ENCODE measurements around the gene ALDH1A2.
A peak's percentile ranks its signal among the peaks of the same experiment; 100 is the strongest.
"Not testable (repeated sequence)": the region's sequence is repeated elsewhere in the genome, so short reads cannot be mapped to it uniquely, and the experiment has no call there.

ALDH1A2 gene

DNA sequence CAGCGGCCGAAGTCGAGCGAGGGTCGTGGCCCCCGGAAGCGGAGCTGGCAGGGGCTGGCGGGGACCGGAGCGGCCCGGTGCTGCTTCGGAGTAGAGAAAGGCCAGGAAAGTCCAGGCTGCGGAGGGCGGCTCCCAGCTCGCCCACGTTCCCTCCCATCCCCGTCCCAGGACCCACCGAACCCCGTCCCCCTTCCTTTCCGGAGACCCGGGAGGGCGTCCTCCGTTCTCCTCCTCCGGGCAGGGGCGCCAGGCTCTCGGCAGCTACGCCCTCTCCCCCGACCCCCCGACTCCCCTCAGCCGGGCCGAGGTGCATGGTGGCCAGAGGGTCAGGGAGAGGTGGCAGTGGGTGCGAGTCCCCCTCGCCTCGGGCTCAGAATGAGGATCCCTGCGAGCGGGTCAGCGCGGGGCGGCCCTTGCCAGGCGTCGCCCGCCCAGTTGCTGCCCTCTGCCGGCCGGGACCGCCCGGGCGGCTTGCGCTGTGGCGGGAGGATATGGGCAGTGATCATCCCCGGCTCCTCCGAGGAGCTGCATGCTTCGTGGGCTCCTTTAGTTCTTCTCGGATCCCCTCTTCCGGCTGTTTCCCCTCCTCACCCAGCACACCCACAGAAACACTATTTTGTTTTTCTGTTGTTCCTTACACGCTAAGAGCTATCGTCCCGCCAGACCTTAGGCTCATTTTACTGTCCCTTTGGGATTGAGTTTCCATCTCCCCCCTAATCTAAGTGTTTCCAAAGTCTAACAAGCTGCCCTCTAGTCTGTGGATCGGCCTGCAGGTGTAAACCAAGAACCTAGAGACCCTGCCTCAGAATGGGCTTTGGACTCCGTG lies 744 bp upstream of the ALDH1A2 start:
- peak; percentile 81 to 93 (median 90) for DNase-seq

DNA sequence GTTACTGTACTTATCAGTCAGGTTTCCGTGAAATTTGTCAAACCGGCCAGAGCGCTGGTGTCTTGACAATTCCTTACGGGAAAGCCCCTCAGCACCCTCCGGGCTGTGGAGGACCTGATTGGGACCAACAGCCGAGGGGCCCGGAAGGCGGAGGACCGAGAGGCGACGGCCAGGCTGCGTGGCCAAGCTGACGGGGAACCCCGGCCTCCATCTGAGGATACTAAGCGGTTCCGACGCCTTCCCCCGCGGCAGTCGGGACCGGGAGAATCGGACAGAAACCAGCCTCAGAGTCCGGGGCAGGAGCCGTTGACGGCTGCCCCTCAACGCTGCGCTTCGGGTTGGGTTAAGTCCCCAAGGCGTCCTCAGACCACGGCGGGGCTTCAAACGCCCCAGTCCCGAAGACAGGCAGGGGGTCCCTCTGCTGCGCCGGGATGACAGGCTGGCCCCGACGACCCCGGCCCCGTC lies 499 bp downstream of the ALDH1A2 start:
- peak; percentile 41 to 62 (median 56) for DNase-seq

DNA sequence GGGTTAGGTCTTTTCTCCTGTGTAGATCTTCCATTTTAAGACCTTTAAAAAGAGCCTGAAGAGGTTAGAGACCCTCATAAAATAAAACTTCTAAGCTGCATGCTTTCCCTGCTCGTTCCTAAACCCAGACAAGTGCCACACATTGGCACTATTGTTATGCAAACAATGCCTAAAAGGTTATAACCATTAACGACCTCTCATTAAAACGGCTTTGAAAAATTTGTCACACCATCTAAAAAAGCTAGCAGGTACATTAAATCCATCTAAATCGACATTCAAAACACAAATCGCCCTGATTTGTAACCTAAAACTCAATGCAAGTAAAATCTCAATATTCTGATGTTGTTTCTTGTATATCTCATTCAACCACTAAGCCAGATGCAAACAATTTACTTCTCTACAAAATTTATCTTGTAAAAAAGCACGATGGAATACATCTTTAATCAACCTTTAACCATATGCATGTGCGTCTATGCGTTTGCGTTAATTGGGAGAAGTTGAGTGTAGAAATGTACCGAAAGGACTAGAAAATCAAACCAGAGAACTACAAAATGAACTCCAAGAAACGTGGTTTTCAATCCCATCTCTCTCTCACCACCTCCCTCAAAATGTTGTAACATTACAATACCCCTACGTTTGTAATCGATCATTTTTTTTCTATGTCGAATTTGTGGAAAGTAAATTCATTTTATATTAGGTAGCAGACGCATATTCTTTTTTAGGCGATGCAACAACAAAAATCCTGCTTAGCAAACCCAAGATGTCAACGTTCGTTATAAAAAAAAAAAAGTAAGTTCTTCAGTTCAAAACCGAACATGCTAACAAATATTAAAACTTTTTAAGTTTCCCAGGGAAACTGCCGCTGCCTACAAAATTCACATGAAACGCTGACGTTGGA lies 1.2 kb downstream of the ALDH1A2 start:
- DNase-seq, result no peak

DNA sequence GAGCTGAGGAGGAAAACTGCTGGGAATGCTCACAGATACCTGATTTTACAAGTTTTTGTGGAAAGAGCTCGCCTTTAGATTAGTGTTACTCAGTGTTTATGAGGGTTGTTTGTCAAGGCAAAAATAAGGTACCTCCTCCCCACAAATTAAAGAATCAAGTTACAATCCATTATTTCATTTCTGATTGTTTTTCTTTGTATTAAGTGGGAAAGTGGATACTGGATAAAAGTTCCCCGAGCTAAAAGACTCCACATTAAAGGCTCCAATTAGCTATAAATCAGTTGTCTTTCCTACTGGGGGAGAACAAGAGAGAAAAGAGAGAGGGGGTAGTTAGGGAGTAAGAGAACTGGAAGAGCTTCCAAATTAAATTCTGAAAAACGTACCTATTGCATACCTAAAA lies 1.9 kb downstream of the ALDH1A2 start:
- no peak for DNase-seq

DNA sequence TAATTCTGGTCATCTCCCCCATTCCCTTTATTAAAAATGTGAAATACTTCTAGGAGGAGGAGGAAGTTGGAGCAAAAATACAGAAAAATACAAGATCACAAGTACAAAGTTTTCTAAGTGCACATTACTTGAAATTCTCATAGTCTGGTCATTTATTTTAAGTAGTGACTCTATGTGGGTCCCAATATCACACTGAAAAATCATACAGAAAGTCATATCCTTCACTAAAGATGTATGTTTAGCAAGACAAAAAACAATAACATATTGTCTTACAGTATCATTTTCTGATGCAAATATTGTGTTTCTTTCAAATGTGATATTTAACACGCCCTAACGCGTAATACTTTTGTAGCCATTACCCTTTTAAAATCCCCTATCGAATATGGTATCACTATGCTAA lies 2.5 kb downstream of the ALDH1A2 start:
- DNase-seq, result no peak

DNA sequence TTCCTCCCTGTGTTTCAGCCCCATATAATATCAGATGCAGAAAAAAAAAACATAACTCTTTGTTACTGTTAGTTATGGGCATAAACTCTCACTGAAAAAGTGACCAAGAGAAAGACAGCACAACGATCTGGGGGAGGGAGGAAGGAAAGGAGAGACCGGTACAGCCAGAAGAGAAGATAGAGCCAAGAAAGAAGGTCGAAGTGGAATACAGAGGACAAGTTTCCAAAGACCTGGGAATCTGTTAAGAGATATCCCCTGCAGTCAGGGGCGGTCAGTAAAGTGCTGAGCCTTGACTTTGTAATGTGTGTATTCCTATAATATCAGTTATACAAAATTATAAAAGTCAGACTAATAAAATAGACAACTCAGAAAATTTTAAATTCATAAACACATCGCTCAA lies 3.3 kb downstream of the ALDH1A2 start:
- no peak for DNase-seq

DNA sequence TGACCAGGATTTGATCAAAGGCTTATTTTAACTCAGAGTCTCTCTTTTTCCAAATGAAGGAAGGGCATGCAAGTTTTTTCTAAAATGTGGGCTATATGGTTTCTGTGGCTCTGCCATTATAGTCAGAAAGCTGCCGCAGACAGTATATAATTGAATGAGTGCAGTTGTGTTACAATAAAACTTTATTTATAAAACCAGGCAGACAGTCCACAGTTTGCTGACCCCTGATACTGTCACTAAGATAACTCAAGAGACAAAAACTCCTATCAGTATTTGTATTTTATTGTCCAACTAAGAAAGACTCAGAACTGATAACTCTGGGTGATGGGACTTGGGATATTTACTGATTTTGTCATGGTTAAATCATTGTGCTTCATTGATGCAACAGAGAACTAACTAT lies 4.9 kb downstream of the ALDH1A2 start:
- no peak for DNase-seq

DNA sequence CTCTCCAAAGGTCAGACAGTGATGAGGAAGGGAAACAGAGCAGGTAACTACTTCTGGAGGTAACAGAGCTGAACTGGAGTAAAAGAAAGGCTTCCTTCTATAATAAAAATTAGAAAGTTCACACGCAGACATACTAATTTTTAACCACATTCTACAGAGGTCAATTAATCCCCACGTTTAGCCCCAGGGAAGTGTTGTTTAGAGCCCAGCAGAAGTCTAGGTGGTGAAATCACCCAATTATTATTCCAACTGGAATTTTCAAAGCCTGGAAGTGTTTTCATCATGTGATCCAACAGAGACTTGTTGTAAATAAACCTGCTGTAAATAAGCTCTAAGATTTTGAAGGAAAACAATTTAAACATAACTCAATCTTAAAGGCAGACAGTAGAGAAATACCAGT lies 6.8 kb downstream of the ALDH1A2 start:
- DNase-seq, result no peak

DNA sequence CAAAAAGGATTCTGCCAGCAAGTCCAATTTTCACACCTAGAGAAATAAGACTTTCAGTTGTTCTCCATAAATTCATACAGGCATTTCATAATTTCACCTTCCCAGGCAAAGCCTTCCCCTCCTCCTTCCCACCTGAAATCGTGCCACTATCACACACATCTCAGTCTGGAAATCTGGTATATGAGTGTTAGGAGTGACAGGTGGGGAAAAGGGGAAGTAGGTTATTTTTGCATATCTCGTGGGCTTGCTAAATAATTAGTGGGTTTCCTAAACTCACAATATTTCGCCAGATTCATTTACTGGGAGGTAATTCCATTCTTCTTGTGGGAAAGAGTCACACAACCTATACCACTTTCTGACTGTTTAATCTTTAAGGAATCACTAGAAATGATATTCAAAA lies 7.4 kb downstream of the ALDH1A2 start:
- no peak for DNase-seq

DNA sequence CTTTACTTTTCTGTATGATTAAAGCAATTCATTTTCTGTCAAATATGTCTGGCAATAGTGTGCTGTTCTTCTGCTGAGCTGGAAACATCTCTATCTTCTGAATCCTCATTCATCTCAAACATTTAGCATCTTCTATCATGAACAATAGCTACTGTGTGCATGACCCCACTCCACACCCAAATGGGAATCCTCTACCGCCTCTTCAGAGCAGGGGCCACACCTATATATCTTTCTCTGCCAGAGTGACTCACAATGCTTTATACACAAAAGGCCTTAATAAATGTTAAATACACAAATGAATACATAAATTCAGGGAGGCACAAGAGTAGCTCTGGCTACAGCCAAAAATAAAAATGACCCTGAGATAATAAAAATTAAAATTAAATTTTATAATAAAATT lies 8.0 kb downstream of the ALDH1A2 start:
- DNase-seq, result no peak

DNA sequence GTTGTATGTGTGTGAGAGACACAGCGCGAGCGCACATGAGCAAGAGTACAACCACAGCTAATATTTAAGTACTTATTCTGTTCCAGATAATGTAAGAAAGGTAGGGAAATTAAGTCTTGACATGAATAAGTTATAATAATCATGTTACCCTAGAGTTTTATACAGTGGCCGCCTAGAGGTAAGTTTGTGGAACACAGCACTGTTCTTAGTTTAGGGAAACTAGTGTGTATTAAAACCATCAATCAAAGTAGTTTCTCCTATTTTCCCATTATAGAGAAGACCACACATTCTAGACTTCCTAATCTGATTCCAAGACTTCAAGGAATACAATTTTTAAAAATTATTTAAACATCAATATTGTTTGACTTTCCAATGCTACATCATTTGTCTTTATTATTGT lies 9.5 kb downstream of the ALDH1A2 start:
- no peak for DNase-seq

DNA sequence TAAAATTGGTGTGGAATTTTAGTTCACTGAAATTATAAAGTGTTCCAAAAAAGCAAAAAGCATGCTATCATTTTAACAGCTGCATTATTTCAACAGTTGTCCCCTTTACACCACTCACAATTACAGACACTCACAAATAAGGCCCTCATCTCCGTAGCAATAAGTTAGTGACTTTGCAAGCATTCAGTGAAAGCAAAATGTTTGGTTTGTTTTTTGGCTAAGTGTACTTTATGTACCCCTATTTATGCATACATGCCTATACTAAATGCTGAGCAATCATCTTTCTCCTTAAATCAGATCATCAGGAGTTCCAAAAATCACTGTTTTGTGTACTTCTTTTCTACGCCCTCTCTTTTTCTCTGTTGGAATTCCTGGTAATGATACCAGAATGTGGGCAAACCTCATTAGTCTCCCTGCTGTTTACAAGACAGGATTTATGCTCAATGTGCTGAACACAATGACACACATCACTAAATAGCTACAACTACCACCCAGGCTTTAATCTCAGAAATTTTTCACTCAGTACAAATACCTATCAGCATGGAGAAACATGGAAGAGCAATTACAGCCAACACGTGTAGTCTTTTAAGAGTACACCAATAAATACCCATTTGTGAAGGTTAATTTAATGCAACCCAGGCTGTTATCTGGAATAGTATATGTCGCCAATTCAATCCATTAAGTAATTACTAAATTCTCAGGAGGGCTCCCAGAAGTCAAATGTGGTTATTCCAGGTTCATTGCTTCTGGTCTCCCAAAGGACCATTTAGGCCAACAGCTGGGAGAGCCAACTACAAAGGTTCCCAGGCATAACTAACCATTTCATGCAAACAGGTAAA lies 12.0 kb downstream of the ALDH1A2 start:
- DNase-seq, result no peak

DNA sequence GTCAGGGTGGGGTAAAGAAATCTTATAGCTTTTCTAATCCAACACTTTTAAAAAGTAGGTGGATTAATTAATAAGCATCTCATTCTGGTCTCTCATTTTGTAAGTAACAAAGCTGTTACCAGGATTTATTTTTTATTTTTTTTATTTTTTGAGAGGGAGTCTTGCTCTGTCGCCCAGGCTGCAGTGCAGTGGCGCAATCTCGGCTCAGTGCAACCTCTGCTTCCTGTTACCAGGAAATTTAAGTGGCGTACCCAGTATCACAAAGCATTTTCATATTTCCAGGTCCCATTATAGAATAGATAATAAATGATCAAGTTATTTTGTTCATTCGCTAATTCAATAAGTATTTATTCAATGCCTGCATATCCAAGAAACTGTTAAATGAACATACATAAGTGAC lies 13.2 kb downstream of the ALDH1A2 start:
- DNase-seq, result no peak

DNA sequence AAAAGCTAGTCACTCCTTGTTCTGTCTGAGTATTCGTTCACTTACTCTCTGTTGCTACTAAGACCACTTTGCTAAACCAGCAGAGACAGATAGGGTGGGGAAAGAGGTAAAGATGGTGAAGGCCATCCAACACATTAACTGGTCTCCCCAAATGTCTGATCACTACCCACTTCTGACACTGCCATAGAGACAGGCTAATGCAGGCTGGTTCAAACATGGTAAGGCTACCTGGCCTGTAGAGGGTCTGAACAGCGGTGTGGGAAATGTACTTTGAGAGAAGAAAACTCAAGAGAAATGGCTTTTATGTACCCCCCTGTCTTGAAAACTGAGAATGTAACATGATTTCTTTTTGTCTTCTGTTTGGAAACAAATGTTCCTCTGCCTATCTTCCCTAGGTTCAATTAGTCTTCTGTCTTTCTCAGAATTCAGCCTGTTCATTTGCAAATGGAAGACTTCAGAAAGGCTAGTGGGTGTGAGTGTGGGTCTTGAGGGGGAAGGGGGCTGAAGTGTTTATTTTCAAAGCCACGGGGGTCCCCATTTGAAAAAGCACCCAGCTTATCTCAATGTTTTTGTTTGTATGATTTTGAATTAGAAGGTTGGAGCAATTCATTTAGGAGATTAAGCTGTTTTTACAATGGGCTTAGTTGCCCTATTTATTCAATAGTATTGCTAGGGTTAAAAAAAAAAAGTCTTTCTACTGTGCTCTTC lies 15.8 kb downstream of the ALDH1A2 start:
- no peak for DNase-seq

DNA sequence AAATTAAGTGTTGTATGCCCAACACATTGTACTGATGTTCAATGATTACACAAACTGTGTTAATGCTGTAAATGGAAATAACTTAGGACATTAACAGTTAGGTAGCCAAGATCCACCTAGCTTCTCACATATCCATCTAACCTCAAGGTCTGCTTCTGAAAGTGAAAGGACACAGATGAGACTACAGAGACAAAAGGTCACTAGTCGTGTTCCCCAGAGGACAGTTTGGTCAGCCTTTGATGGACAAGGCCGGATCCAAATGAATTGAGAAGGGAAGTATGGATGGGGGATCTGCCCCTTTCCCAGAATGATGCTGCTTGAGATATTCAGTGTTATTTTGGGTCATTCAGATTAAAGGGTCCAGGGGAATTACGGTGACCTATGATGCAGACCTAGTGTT lies 17.2 kb downstream of the ALDH1A2 start:
- no peak for DNase-seq

DNA sequence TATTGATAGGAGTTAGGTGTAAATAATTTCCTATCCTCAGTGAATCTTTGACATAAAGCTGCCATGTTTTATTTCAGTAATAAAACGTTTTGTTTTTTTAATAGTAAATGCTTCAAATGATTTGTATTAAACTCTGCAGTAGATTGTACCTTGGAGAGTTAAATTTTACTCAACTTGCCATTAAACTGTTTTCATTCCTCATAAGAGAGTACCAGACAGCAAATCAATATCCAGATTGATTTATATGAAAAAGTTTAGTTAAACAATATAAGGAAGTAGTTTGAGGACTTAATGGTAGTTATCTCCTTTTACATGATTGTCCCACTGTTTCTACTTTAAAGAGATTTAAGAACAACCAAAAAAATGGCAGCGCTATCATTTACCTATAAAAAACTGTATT lies 18.4 kb downstream of the ALDH1A2 start:
- DNase-seq, result no peak

DNA sequence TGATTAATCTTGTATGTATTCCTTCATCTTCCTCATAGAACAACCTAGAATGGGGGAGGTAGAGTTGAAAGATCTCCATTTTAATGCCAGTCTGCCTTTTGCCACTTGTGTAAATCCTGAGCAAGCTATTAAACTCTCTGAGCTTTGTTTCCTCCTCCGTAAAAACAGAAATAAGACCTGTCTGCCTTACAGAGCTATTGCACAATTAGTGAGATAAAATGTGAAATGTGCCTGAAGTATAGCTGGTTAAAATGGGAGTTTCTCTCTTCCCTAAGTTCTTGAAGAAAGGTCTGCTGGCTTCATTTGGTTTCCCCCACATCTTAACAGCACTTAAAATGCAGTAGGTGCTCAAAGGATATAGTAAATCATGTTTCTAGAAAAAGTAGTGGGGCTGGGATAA lies 19.0 kb downstream of the ALDH1A2 start:
- no peak for DNase-seq

DNA sequence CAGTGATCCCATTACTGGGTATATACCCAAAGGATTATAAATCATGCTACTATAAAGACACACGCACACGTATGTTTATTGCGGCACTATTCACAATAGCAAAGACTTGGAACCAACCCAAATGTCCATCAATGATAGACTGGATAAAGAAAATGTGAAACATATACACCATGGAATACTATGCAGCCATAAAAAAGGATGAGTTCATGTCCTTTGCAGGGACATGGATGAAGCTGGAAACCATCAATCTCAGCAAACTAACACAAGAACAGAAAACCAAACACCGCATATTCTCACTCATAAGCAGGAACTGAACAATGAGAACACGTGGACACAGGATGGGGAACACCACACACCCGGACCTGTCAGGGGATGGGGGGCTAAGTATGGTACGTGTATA lies 20.1 kb downstream of the ALDH1A2 start:
- DNase-seq, result not testable (repeated sequence)

DNA sequence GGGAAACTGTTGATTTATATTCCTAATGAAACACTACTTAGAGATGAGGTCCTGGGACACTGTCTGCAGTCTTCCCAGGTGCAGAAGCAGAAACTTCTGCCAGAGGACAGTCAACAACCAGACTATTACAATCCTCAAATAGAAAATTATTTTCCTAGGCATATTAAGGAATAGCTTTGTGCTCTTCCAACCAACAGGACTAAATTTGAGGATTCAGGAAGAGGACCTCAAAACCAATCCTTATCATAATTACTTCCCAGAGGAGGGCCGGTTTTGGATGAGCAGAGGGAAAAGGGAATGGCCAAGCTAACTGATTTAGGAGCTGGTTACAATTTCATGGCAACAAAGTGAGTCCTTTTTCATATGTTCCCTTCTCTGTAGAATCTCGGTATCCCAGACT lies 21.0 kb downstream of the ALDH1A2 start:
- DNase-seq, result no peak

DNA sequence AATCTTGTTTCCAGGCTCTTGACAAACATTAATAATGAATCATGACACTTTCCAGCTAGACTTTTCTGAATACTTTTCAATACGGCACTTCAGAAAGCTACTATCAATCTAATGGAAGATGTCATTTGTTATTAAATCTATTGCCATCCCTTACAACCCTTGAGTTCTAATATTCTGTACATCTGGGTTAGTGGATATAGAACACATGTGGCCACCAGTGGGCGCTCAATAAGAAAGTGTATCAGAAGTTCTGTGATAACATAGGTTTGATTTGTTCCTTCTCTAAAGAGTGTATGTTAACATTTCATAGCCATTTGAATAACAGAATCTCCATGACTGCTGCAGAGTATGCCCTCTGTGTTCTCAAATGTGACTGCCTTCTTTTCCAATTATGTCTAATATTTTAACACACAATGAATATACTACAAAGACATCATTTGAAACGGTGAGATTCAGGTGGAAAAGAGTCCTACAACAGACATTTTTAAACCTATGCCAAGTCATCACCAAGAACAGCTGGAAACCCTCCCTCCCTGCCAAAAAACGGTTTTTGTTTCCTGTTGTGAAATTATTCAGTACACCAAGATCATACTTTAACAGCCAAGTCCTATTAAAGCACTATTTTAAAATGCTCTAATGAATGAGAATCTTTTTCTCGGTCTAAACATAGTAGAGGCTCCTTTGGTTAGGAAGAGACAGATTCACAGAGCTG lies 22.2 kb downstream of the ALDH1A2 start:
- peak; percentile 74 to 79 (median 77) for DNase-seq

DNA sequence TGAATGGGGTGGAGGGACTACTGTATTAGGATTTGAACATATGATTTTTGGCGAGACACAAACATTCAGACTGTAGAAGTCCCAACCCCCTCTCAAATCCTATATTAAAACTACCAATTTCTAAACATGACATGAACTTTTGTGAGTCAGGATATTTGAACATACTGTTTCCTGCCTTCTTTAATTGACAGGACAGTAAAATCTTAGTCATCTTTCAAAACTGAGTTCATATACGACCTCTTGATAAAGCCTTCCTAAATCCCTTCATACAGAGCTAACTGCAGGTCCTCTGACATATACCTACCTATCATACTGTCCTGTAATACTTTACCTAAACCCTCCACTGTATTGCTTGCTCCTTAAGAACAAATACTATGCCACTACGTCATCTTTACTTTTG lies 23.5 kb downstream of the ALDH1A2 start:
- no peak for DNase-seq

DNA sequence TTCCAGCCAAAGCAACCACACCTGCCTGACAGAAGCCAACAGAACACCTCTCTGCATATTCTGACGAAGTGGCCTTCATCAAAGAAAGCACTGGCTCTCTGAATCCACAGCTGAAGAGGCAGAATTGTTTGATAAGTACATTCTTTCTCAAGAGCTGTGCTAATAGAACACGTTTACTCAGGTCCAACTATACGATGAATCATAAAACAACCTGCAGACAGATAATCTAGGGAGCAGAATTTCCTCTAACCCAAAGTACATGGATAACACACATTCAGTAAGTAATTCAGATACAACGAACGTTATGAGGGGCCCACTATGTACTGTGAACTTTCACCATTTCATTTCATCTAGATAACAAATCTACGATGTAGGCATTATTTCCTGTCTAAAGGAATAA lies 25.4 kb downstream of the ALDH1A2 start:
- no peak for DNase-seq
